Gastrocnemius medialis (tissue), 4 donors: ENCODE results near the gene FLT1.

ENCODE experiments used
- CTCF ChIP-seq, 5 experiments: fragments of 450-650 bp in 3 of 5; fragments of 200-600 bp in 2 of 5; sonication (generic) in 2 of 5; IDR thresholded peaks in 4 of 5; conservative IDR thresholded peaks in 1 of 5; 1 replicate in 4 of 5; 2 replicates in 1 of 5; pipeline ENCODE4 v1.5.1; 2016 to 2019; ENCODE audit warnings: antibody characterized with exemption in 5 of 5, mild to moderate bottlenecking in 3 of 5, moderate library complexity in 3 of 5
- POLR2A ChIP-seq, 2 donors: fragments of 450-650 bp; IDR thresholded peaks; one replicate each; pipeline ENCODE4 v1.6.1; 2017; ENCODE audit warnings: antibody characterized with exemption in 2 of 2, mild to moderate bottlenecking in 2 of 2, moderate library complexity in 2 of 2

- TF ChIP-seq CTCF (IDR thresholded peaks at IDR 0.05 in 4 of 5, conservative IDR thresholded peaks at IDR 0.05 in 1 of 5) (no peak), POLR2A (IDR thresholded peaks at IDR 0.05) (no peak)
Observed at GRCh38 chr13:28479005-28479404, 15.9 kb downstream of the FLT1 start.
